Endodermal cell (in vitro differentiated cells): Measurements from ENCODE around the gene UGCG. TPM values are rescaled to one million over a fixed set of nuclear protein-coding genes. Genes with fewer than 3 reads are reported as not detected.
A peak's percentile ranks its signal among the peaks of the same experiment; 100 is the strongest.

Source experiments
- DNase-seq: peaks from one replicate; pipeline ENCODE4 v3.0.0-alpha.2; 2017
- H3K27ac ChIP-seq: 2 replicates; pipeline ENCODE4 v1.5.1; 2013; ENCODE audit warnings: mild to moderate bottlenecking, low read depth, low read length, moderate library complexity
- H3K27me3 ChIP-seq: 2 replicates; pipeline ENCODE4 v1.6.1; 2013; ENCODE audit warnings: mild to moderate bottlenecking, low read length, moderate library complexity; ENCODE audit not compliant: insufficient read depth, control insufficient read depth, poor library complexity, severe bottlenecking
- H3K36me3 ChIP-seq: 2 replicates; pipeline ENCODE4 v1.7.0; 2013; ENCODE audit warnings: mild to moderate bottlenecking, low read length, moderate library complexity; ENCODE audit not compliant: control insufficient read depth, insufficient read depth
- H3K4me1 ChIP-seq: one replicate; pipeline ENCODE4 v1.7.0; 2013; ENCODE audit warnings: low read length; ENCODE audit not compliant: control insufficient read depth, insufficient read depth
- H3K4me3 ChIP-seq: 2 replicates; pipeline ENCODE4 v1.5.1; 2013; ENCODE audit warnings: mild to moderate bottlenecking, low read length, moderate library complexity
- H3K9ac ChIP-seq: 2 replicates; pipeline ENCODE4 v1.6.1; 2013; ENCODE audit warnings: mild to moderate bottlenecking, low read length, moderate library complexity; ENCODE audit not compliant: poor library complexity, severe bottlenecking; ENCODE audit errors: extremely low read depth
- H3K9me3 ChIP-seq: 2 replicates; pipeline ENCODE4 v1.6.1; 2013; ENCODE audit warnings: mild to moderate bottlenecking, low read length, moderate library complexity; ENCODE audit not compliant: control insufficient read depth
- H3K27ac Mint-ChIP-seq: 2 replicates; pipeline ENCODE4 v1.8.0; 2020; ENCODE audit warnings: mixed read lengths
- H3K27me3 Mint-ChIP-seq: 2 replicates; pipeline ENCODE4 v1.8.0; 2021; ENCODE audit warnings: mild to moderate bottlenecking, mixed read lengths; ENCODE audit not compliant: insufficient read depth
- H3K36me3 Mint-ChIP-seq: 2 replicates; pipeline ENCODE4 v1.8.0; 2020; ENCODE audit warnings: low read depth, mixed read lengths
- H3K4me1 Mint-ChIP-seq: 2 replicates; pipeline ENCODE4 v1.8.0; 2020; ENCODE audit warnings: mixed read lengths
- H3K4me3 Mint-ChIP-seq: 2 replicates; pipeline ENCODE4 v1.8.0; 2020; ENCODE audit warnings: mild to moderate bottlenecking, moderate library complexity, mixed read lengths
- H3K9me3 Mint-ChIP-seq: 2 replicates; pipeline ENCODE4 v1.8.0; 2020; ENCODE audit warnings: mild to moderate bottlenecking, mixed read lengths
- CTCF ChIP-seq: fragments of 200-600 bp; sonication (generic); conservative IDR thresholded peaks from 2 replicates; pipeline ENCODE4 v1.5.0; 2021; ENCODE audit warnings: antibody characterized with exemption, mild to moderate bottlenecking
- WGBS, 2 experiments: methylation state at CpG; one replicate each; pipeline versions ENCODE4 v1.1.5 to v1.1.7; 2013; ENCODE audit warnings: missing lambda C conversion rate in 2 of 2, mixed read lengths in 1 of 2; ENCODE audit not compliant: insufficient coverage in 1 of 2, insufficient read length in 1 of 2; 5-methylcytosine and 5-hydroxymethylcytosine counted together
- microRNA-seq: library from miRNA; unstranded; fragments of <30 nt; microRNA quantifications from one replicate; pipeline ENCODE4 v1.2.0, GENCODE V29; 2020; ENCODE audit warnings: borderline microRNAs expressed
- total RNA-seq, 2 donors: library from RNA; stranded (reverse); fragmentation: NEBNext Ultra II Directional in 1 of 2; extraction: Animal tissue kit (Norgen Biotek cat#: 25700) in 1 of 2; gene quantifications; 2 replicates in 1 of 2; 3 replicates in 1 of 2; pipeline ENCODE4 v1.2.1, GENCODE V29; 2021

Gene UGCG
- total RNA-seq, 2 donors from 2014 or later: 20.0 to 22.4 TPM

DNA sequence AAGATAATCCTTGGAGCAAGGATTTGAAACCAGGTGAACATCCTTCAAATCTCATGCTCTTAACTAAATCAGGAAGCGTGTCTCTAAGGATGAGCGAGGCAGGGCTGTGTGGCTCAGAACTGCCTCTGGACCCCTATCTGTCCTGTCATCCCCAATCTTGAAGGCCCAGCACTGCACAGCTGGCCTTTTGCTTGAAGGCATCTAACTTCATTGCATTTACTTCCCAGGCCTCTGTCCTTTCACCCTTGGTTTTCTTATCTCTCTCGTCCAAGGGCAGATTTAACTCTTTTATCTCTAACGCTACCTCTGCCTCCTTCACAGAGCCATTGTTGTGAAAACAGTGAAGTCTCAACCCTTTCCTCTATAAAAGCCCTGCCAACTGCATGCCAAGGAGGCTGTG is 83.8 kb downstream of the UGCG start:
- Mint-ChIP-seq H3K4me1 (peaks cover 22% of the 10 kb centered on the region), H3K36me3 (no peaks in the 10 kb centered on the region), H3K9me3 (no peaks in the 10 kb centered on the region), H3K27ac (no peak overlapping the region), H3K4me3 (no peak overlapping the region), H3K27me3 (peaks cover 15% of the 10 kb centered on the region)
- Histone ChIP-seq H3K9ac (no peak overlapping the region), H3K9me3 (no peaks in the 10 kb centered on the region), H3K27me3 (peaks cover 31% of the 10 kb centered on the region), H3K27ac (no peak overlapping the region), H3K4me1 (peaks cover 11% of the 10 kb centered on the region), H3K4me3 (no peak overlapping the region), H3K36me3 (no peaks in the 10 kb centered on the region)
- WGBS, 2 experiments: 54 to 69% methylated on average over 3 to 4 of the region's 4 CpGs
- no peak for DNase-seq
- TF ChIP-seq CTCF: no peak

DNA sequence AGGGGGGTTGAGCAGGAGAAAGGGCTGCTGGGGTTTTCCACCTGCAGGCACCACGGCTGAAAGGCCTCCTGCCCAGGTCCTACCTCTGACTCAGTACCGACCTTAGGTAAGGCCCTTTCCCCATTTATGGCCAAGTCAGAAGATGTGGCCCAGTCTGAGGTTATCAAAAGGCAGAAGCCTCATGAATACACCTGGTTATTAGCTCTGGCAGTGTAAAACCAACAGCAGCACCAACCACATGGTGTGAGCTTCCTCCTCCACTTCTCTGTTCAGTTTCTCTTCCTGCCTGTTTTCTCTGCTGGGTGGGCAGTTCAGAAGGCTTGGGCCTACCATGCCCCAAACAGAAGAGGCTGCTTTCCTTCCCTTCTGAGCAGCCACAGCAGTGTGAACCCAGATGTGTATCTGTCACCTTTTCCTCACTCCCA is 86.9 kb downstream of the UGCG start:
- no peak overlapping the region for H3K4me3 ChIP-seq
- peaks cover 11% of the 10 kb centered on the region for H3K4me1 ChIP-seq
- H3K36me3 ChIP-seq: no peaks in the 10 kb centered on the region
- TF ChIP-seq CTCF: no peak
- H3K27me3 ChIP-seq: peaks cover 21% of the 10 kb centered on the region
- no peaks in the 10 kb centered on the region for H3K9me3 ChIP-seq
- Mint-ChIP-seq H3K27ac (no peak overlapping the region), H3K36me3 (no peaks in the 10 kb centered on the region), H3K27me3 (peaks cover 8% of the 10 kb centered on the region), H3K4me1 (peaks cover 21% of the 10 kb centered on the region), H3K9me3 (no peaks in the 10 kb centered on the region), H3K4me3 (no peak overlapping the region)
- H3K9ac ChIP-seq: no peak overlapping the region
- 82 to 87% methylated on average over 2 of the region's 2 CpGs for WGBS, 2 experiments
- DNase-seq: no peak
- H3K27ac ChIP-seq: no peak overlapping the region

DNA sequence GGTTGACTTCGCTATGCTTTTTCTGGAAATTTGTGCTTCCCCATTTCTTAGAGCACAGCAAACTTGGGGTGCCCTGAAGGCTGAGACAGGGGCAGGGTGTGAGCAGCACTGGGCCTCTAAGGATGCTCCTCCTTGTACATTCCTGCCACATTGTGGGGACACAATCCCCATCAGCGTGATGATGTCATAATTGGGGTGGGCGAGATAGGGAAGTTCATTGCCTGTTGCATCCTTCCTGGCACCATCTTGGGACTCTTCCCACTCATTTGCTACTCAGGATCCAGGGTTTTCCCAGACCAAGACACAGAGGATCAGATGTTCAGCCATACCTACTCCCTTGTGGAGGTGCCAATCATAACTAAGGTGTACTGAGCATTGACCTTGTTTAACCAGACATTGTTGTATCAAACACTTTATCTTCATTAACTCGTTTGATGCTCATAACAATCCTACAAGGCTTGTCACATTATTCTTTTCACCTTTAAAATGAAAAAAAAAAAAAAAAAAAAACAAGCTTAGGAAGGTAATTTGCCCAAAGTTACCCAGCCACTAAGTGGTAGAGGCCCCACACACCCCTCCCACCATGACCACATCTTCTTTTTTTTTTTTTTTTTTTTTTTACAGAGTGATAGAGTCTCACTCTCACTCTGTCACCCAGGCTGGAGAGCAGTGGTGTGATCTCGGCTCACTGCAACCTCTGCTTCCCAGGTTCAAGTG is 87.6 kb downstream of the UGCG start:
- Mint-ChIP-seq H3K27me3 (peaks cover 8% of the 10 kb centered on the region), H3K4me1 (peaks cover 19% of the 10 kb centered on the region), H3K4me3 (no peak overlapping the region), H3K9me3 (no peaks in the 10 kb centered on the region), H3K36me3 (no peaks in the 10 kb centered on the region), H3K27ac (no peak overlapping the region)
- Histone ChIP-seq H3K27ac (no peak overlapping the region), H3K27me3 (peaks cover 21% of the 10 kb centered on the region), H3K4me1 (peaks cover 11% of the 10 kb centered on the region), H3K9ac (no peak overlapping the region), H3K9me3 (no peaks in the 10 kb centered on the region), H3K36me3 (no peaks in the 10 kb centered on the region), H3K4me3 (no peak overlapping the region)
- DNase-seq: peak; percentile 20
- no peak for TF ChIP-seq CTCF
- WGBS, 2 experiments: 93 to 95% methylated on average over 4 to 5 of the region's 5 CpGs

Small RNA genes within 50 kb of the gene (microRNA-seq; reads per million reads assigned to microRNA genes)
- gene MIR4668: not detected

Other genes starting within 250 kb of the UGCG start
- gene GNG10, start 235.2 kb upstream of the UGCG start, total RNA-seq: 10 to 100 TPM; 27.7 to 39.7 TPM
- gene SHOC1, start 101.9 kb upstream of the UGCG start, total RNA-seq: not detected